HG03432 (cell line): ENCODE measurements around the gene SEH1L.
"Not testable (repeated sequence)": the region's sequence is repeated elsewhere in the genome, so short reads cannot be mapped to it uniquely, and the experiment has no call there.

Experiments used
- ATAC-seq: cut with Tn5 transposase; IDR thresholded peaks from one replicate; pipeline ENCODE4 v1.9.1; 2021; ENCODE audit warnings: mild to moderate bottlenecking, moderate library complexity; ENCODE audit not compliant: unreplicated experiment

The SEH1L gene, protein sequence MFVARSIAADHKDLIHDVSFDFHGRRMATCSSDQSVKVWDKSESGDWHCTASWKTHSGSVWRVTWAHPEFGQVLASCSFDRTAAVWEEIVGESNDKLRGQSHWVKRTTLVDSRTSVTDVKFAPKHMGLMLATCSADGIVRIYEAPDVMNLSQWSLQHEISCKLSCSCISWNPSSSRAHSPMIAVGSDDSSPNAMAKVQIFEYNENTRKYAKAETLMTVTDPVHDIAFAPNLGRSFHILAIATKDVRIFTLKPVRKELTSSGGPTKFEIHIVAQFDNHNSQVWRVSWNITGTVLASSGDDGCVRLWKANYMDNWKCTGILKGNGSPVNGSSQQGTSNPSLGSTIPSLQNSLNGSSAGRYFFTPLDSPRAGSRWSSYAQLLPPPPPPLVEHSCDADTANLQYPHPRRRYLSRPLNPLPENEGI

GRCh38 chr18:12947285-12948049, at the start of gene SEH1L:
TSS of gene SEH1L (plus strand) at chr18:12948011. CDS start at chr18:12948122, 111 bp downstream.
- ATAC-seq = peak; percentile 78

DNA sequence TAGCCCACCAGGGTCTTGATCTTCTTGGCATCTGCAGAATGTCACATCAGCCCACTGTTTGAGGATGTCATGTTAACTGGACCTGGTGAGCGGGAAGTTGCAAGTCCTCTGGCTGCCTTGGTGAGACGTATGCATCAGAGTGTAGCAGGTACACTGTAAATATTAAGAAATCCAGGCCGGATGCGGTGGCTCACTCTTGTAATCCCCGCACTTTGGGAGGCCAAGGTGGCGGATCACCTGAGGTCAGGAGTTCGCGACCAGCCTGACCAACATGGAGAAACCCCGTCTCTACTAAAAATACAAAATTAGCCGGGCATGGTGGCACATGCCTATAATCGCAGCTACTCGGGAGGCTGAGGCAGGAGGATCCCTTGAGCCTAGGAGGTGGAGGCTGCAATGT, 46.6 kb upstream of the SEH1L start:
- ATAC-seq = not testable (repeated sequence)

DNA sequence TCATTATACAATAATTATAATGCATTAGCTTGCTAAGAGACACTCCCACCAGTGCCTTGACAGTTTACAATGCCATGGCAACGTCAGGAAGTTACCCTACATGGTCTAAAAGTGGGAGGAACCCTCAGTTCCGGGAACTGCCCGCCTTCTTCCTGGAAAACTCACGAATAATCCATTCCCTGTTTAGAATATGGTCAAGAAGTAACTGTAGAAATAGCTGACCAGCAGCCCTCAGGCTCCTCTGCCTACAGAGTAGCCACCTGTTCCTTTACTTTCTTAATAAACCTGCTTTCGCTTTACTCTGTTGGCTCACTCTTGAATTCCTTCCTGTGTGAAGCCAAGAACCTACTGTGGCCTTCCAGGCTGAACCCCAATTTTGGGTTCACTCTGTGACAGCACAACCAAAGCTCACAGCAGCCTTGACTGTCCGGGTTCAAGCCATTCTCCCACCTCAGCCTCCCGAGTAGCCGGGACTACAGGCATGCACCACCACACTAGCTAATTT, 43.7 kb upstream of the SEH1L start:
- no peak for ATAC-seq

- no peak for ATAC-seq
Measured at GRCh38 chr18:12906119-12906518, 41.7 kb upstream of the SEH1L start.

DNA sequence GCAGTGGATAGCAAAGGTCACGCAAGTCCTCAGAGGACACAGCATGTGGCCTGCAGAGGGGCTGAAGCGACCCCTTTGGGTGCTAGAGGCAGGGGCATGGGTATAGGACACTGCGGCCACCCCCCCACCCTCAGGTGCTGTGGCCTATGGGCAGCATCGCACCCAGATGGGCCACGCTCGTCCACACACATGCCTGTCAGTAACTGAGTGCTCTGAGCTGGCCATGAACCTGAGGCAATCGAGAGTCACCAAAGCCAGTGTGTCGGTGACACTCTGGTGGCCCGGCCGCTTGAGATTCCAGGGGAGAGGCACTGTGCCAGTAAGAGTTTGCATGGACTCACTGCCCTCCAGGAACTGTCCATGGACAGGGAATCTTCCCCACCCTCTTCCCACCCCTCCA, 41.0 kb upstream of the SEH1L start:
- ATAC-seq = no peak

DNA sequence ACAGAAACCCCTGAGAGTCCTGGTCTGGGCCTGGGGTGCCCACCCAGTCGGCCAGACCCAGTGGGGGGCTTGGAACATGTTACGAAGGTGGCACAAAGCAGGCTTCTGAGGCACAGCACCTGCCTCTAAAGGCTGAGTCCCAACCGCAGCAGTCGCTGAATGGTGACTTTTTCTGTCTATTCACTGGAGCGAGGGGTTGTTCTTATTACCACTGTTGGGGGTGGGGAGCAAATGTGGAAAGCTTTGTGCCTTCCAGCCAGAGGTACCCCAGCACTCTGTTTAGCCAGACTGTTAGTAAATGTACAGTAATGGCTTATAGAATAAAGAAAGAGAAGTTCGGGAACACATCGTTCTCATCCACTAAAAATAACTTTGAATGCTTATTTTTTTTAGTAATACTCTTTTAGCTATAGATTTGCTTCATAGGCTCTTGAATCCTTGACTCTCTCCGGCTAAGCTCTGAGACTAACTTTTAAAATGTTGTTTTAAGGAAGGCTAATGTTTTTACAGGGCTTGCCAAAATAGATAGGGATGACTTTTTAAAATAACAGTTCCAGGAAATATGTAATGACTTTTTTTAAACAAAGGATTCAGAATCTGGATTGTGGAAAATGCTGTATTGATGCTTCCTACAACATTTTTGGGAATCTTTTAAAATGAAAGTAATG, 40.4 kb upstream of the SEH1L start:
- ATAC-seq = no peak

DNA sequence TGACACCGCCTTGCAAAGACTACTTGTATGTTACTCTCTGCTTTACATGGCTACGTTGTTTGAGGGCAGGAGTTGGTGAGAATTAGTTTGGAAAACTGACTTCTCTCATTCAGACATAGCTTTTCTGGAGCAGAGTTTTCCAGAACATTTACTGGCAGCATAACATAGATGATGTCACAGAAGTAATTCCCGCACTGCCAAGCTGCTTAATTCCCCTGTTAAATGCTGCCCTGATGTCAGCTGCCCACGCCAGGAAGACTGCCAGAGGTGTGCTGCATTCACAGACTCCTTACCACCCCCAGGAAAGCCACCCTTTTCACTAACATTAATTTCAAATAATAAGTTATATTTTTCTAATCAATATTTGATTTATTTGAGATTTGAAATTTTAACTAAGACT, 39.1 kb upstream of the SEH1L start:
- ATAC-seq = no peak

DNA sequence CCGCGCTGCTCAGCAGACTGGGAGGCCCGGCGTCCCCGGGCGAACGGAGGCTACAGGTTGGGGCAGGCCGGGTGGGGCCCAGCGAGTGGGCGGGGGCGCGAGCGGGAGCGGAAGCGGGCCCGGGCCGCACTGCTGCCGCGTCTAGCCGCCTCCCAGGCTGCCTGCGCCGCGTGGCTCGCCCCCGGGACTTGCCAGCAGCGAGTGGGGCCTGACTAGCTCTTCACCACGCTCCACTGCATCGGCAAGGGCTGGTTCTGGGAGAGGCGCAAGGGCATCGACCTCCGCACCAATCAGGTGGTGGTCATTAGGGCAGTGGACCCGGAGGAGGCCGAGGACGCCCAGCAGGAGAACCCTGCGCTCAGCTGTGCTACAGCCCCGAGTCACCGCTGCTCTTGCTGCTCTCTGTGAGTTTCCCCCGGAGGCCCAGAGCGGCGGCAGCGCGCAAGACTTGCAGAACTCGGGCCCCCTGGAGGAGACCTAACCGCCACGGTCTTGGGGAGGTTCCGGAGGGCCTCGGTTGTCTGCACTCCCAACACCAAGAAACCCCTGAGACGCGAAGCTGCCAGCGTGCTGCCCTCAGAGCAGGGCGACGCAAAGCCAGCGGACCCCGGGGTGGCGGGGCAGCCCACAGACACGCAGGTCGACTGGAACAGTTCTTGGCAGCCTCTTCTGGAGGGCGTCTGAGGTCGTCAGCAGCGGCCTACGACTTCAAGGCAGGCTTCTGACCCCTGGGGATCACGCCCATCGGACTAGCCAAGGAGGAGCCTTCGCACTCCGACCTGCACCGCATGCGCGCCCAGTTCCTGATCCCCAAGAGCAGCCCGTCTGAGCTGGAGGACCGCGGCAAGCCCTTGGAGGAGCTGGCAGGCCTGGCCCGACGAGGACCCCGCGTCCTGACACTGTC, 36.5 kb upstream of the SEH1L start:
- ATAC-seq = peak; percentile 67

DNA sequence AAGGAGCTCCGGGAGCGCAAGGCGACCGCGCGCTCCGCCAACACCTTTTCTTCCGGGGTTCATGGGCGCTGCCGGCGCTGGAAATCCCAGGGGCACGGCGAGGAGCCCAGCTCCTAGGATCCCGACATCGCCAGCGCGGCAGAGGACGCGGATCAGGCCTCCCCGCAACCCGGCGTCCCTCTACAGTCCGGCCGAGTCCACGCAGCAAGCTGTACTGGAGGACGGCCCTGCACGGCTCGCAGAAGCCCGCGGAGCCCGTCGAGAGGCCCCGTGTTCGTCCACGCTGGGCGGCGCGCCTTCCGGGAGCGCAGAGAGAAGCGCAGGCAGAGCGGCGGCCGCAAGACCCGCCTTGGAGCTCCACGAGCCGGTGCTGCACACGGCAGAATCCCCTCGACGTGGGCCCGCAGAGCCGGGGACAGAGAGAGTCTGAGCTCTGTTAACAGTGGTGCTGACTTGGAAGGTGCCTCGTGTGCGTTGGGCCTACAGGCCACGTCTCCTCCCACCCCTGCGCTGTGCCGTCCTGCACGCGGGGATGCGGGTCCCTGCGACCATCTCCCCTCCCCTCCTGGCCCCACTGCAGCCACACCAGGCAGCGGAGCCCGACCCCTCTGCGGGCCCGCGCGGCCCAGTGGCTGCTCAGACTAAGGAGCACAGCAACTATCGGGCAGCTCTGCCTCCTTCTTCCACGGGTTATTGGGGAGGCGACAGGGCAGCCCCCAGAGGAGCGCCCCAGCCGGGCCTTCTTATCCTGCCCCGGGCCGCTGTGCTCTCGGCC, 35.7 kb upstream of the SEH1L start:
- ATAC-seq = no peak

GRCh38 chr18:12921178-12921577, 26.6 kb upstream of the SEH1L start:
- peak; percentile 63 for ATAC-seq

GRCh38 chr18:12922266-12922665, 25.5 kb upstream of the SEH1L start:
- no peak for ATAC-seq

DNA sequence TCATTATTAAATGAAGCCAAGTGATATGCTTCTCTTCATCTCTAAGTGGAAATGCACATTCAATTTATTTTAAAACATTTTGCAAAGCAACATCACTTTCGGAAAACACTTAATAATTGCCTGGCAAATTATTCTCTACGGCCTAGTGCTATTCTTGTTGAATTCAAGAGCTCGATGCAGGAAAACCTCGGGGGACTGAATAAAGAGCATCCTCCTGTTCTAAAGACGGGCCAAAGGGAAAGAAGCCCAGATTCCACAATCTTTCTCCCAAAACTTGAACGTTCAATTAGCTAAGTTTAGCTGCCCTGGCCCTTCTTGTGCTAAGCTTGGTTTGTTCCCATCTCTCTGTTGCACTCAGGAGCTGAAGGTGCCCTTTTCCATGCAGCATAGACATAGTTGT, 23.2 kb upstream of the SEH1L start:
- ATAC-seq = no peak

GRCh38 chr18:12928206-12928605, 19.6 kb upstream of the SEH1L start:
- no peak for ATAC-seq

- ATAC-seq = no peak
Measured at GRCh38 chr18:12928641-12929040, 19.2 kb upstream of the SEH1L start.

DNA sequence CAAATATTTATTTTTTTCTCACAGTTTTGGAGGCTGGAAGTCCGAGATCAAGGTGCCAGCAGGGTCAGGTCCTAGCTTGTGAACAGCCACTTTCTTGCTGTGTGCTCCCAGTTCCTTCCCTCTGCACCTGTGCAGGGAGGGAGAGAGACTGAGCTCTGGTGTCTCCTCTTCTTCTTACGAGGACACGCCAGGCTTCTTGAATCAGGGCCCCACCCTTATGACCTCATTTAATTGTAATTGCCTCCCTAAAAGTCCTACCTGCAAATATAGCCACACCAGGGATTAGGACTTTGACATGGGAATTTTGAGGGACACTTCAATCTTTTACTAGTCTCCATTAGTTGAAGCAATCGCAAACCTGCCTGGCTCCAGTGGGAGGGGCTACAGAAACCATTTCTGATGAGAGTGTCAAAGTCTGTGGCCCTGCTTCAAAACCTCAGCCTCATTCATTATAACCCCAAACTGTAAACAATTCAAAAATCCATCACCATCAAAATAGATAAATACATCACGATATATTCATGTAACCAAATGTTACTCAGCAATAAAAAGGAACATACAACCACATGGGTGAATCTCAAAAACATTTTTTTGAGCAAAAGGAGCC, 18.2 kb upstream of the SEH1L start:
- ATAC-seq = no peak

- no peak for ATAC-seq
Measured at GRCh38 chr18:12930376-12930775, 17.4 kb upstream of the SEH1L start.

DNA sequence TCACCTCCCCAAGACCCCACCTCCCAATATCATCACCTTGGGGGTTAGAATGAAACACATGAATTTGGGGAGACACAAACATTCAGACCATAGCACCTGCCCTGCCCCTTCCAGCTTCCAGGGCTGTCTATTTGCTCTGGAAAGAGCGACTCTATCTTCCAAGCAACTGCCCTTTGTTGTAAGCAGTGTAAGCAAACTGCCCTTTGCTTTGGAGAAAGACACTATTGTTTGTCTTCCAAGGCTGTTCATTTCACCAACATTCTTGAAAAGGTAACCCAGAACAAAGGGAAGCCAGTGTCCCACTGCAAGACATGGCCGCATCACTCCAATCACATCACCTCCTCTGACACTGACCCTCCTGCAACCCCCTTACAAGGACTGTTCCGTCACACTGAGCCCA, 16.9 kb upstream of the SEH1L start:
- no peak for ATAC-seq

GRCh38 chr18:12933327-12933726, 14.5 kb upstream of the SEH1L start:
- ATAC-seq = no peak

GRCh38 chr18:12934454-12935071, 13.2 kb upstream of the SEH1L start:
- ATAC-seq = peak; percentile 63
